HepG2 (cell line): ENCODE results near the gene OSM. TPM values are rescaled to one million over a fixed set of nuclear protein-coding genes. Genes with fewer than 3 reads are reported as not detected.

Experiments used
- ATAC-seq: fragments of 200-7000 bp; cut with Tn5 transposase; 3 replicates; pipeline ENCODE4 v1.9.1; 2020; ENCODE audit warnings: mild to moderate bottlenecking, moderate library complexity
- BruUV-seq: library from RNA; stranded (reverse); fragments of 400-500 nt; replicated peaks from 2 replicates; lab custom pipeline; 2021; lab: Mats Ljungman, UMichigan
- CTCF ChIA-PET: fragments of 300-600 bp; formaldehyde crosslinking; extraction: SDS; loops from one replicate; lab custom pipeline; 2021; ENCODE audit warnings: low total read pairs, inconsistent platforms, low intra/inter-chr PET ratio; lab: Yijun Ruan, JAX
- POLR2A ChIA-PET: fragments of 350-600 bp; sonication (Branson Sonifier 250); formaldehyde crosslinking; loops from one replicate; lab custom pipeline; 2020; ENCODE audit warnings: antibody characterized with exemption, inconsistent platforms; lab: Yijun Ruan, JAX
- DNase-seq: peaks from one replicate; pipeline ENCODE4 v3.0.0-alpha.2; 2015; ENCODE audit warnings: low spot score
- FAIRE-seq: peaks from 3 replicates; lab custom pipeline; 2011; peaks lifted over from hg19 to GRCh38; lab: Jason Lieb, UNC
- H2AFZ ChIP-seq: one replicate; pipeline ENCODE4 v1.6.1; 2011; ENCODE audit warnings: low read length, inconsistent platforms
- H3K27ac ChIP-seq: fragments of 300-600 bp; 3 replicates; pipeline ENCODE4 v1.8.0; 2011; ENCODE audit warnings: mixed run types, mild to moderate bottlenecking, mixed read lengths, low read length, inconsistent platforms; ENCODE audit not compliant: insufficient read depth; ENCODE audit errors: extremely low read length
- H3K27me3 ChIP-seq, 2 experiments: fragments of 200-600 bp in 1 of 2; 2 replicates in 1 of 2; 3 replicates in 1 of 2; pipeline versions ENCODE4 v1.6.0 to v1.8.0; 2011; ENCODE audit warnings: low read length in 2 of 2, mild to moderate bottlenecking in 2 of 2, moderate library complexity in 2 of 2, inconsistent platforms in 1 of 2; ENCODE audit not compliant: insufficient read depth in 2 of 2, control insufficient read depth in 1 of 2
- H3K36me3 ChIP-seq, 2 experiments: fragments of 200-600 bp in 1 of 2; replicated peaks in 1 of 2; 2 replicates in 1 of 2; 3 replicates in 1 of 2; pipeline versions ENCODE4 v1.5.1 to v1.8.0; 2011; ENCODE audit warnings: low read length in 2 of 2, inconsistent platforms in 1 of 2; ENCODE audit not compliant: insufficient read depth in 2 of 2, control insufficient read depth in 1 of 2
- H3K4me1 ChIP-seq: 2 replicates; pipeline ENCODE4 v1.5.1; 2012; ENCODE audit warnings: low read length, inconsistent platforms; ENCODE audit not compliant: insufficient read depth
- H3K4me2 ChIP-seq: 2 replicates; pipeline ENCODE4 v1.6.0; 2011; ENCODE audit warnings: low read depth, low read length, inconsistent platforms
- H3K4me3 ChIP-seq, 3 experiments: fragments of 200-600 bp in 1 of 3; sonication (generic), shearing (Covaris generic) in 1 of 3; replicated peaks in 1 of 3; 2 replicates each; pipeline ENCODE4 v1.5.1; 2011 to 2016; ENCODE audit warnings: low read length in 3 of 3, inconsistent platforms in 2 of 3, low read depth in 2 of 3, mild to moderate bottlenecking in 2 of 3, control low read depth in 1 of 3, mixed read lengths in 1 of 3; ENCODE audit not compliant: insufficient read depth in 1 of 3
- H3K79me2 ChIP-seq: one replicate; pipeline ENCODE4 v1.6.1; 2011; ENCODE audit warnings: low read length, inconsistent platforms; ENCODE audit not compliant: insufficient read depth
- H3K9ac ChIP-seq: 2 replicates; pipeline ENCODE4 v1.6.0; 2011; ENCODE audit warnings: mild to moderate bottlenecking, low read depth, low read length, inconsistent platforms; ENCODE audit not compliant: insufficient read depth
- H3K9me3 ChIP-seq: 2 replicates; pipeline ENCODE4 v1.5.1; 2012; ENCODE audit warnings: mild to moderate bottlenecking, low read length
- H4K20me1 ChIP-seq: 2 replicates; pipeline ENCODE4 v1.6.0; 2011; ENCODE audit warnings: inconsistent platforms, mild to moderate bottlenecking, low read length, moderate library complexity; ENCODE audit not compliant: insufficient read depth
- CEBPZ ChIP-seq: IDR thresholded peaks from 2 replicates; pipeline ENCODE4 v1.6.1; 2012; ENCODE audit warnings: low read length, improper control_type of control experiment
- GATAD1 ChIP-seq: IDR thresholded peaks from 2 replicates; pipeline ENCODE4 v1.6.1; 2016; ENCODE audit warnings: missing genetic modification reagents, missing compliant biosample characterization
- KDM5B ChIP-seq: sonication (generic); formaldehyde crosslinking; IDR thresholded peaks from 2 replicates; pipeline ENCODE4 v1.4.0; 2020; ENCODE audit warnings: missing genetic modification reagents, mild to moderate bottlenecking, borderline replicate concordance
- MYNN ChIP-seq: sonication (generic); formaldehyde crosslinking; IDR thresholded peaks from 2 replicates; pipeline ENCODE4 v1.4.0; 2020; ENCODE audit warnings: mild to moderate bottlenecking, low read depth, missing genetic modification reagents
- REXO4 ChIP-seq: sonication (generic); formaldehyde crosslinking; IDR thresholded peaks from 2 replicates; pipeline ENCODE4 v1.8.0; 2022; ENCODE audit warnings: missing genetic modification reagents, mild to moderate bottlenecking, borderline replicate concordance
- RFX3 ChIP-seq: IDR thresholded peaks from 2 replicates; pipeline ENCODE4 v1.6.1; 2016; ENCODE audit warnings: missing biosample characterization, missing genetic modification reagents
- RNF2 ChIP-seq: fragments of 450-650 bp; conservative IDR thresholded peaks from 2 replicates; pipeline ENCODE4 v1.6.1; 2016; ENCODE audit warnings: low read depth
- TGIF2 ChIP-seq: IDR thresholded peaks from 2 replicates; pipeline ENCODE4 v1.6.1; 2016; ENCODE audit warnings: control low read depth, missing compliant biosample characterization
- ZBTB39 ChIP-seq: sonication (generic); formaldehyde crosslinking; IDR thresholded peaks from 2 replicates; pipeline ENCODE4 v1.5.0; 2020; ENCODE audit warnings: missing genetic modification reagents
- ZFP41 ChIP-seq: sonication (generic); formaldehyde crosslinking; IDR thresholded peaks from 2 replicates; pipeline ENCODE4 v1.4.0; 2020; ENCODE audit warnings: mild to moderate bottlenecking, missing genetic modification reagents, borderline replicate concordance
- ZNF292 ChIP-seq: sonication (generic); formaldehyde crosslinking; IDR thresholded peaks from 2 replicates; pipeline ENCODE4 v1.8.1; 2022; ENCODE audit warnings: mild to moderate bottlenecking, low read depth, missing genetic modification reagents, borderline replicate concordance
- ZNF44 ChIP-seq: sonication (generic); formaldehyde crosslinking; IDR thresholded peaks from 2 replicates; pipeline ENCODE4 v1.5.1; 2020; ENCODE audit warnings: mild to moderate bottlenecking, missing genetic modification reagents
- WGBS: methylation state at CpG from one replicate; pipeline ENCODE4 v1.1.6; 2017; ENCODE audit warnings: low lambda C conversion rate; 5-methylcytosine and 5-hydroxymethylcytosine counted together
- in situ Hi-C: cut with HindIII; loops from 2 replicates; pipeline ENCODE4 v1.10.0; 2017; ENCODE audit warnings: low pct_unique_long_range_greater_than_20kb; ENCODE audit not compliant: extremely low pct_ligation_motif_present
- intact Hi-C: fragments of 100-400 bp; cut with micrococcal nuclease; formaldehyde crosslinking; loops from one replicate; pipeline ENCODE4 v1.10.0; 2022; ENCODE audit not compliant: unreplicated experiment
- polyA plus RNA-seq, 8 experiments: library from polyadenylated mRNA; depleted of rRNA in 3 of 8; stranded (reverse) in 7 of 8; unstranded in 1 of 8; fragments of >200 nt; fragmentation: Illumina TruSeq in 4 of 8; extraction: Trizol in 4 of 8; gene quantifications; 2 replicates each; pipeline versions ENCODE4 v1.2.1 to v1.2.3, GENCODE V29; 2011 to 2016; ENCODE audit warnings: low read depth in 4 of 8, missing spikeins in 1 of 8, mixed read lengths in 1 of 8; ENCODE audit not compliant: insufficient read depth in 1 of 8
- total RNA-seq, 5 experiments: library from RNA; depleted of rRNA; stranded (reverse); fragments of >200 nt; fragmentation: Illumina TruSeq; extraction: Trizol; gene quantifications; 2 replicates each; pipeline ENCODE4 v1.2.3, GENCODE V29; 2016; ENCODE audit warnings: low read depth in 1 of 5
- TF ChIP-seq, protein P1 (sequence below): sonication (generic); formaldehyde crosslinking; IDR thresholded peaks from 2 replicates; pipeline ENCODE4 v1.4.0; 2020; ENCODE audit warnings: mild to moderate bottlenecking, missing genetic modification reagents

OSM gene
- total and polyA plus RNA-seq, 2 of the 13 experiments (the other 11 are each of a cell fraction or from before 2014, with no cell fraction given) = not detected

DNA sequence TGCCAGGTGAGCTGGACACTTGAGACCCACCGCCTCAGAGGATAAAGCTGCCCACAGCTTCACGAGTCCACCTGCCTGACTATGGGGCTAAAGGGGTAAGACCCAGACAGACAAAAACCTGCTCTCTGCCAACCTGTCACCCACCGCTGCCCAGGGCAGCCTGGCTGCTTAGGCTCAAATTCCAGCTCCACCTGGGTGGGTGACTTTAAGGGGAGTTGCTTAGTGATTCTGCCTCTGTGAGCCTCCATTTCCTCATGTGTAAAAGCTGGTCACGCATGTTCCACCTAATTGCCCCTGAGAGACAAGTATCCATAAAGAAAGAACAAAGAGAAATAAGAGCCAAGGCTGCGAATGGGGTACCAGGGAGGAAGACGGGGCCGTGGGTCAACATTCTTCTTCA, 26.4 kb upstream of the OSM start:
- H3K4me3 ChIP-seq = no peak overlapping the region
- CTCF ChIA-PET = no interaction called here
- no peak overlapping the region for H3K4me2 ChIP-seq
- in situ Hi-C loops = no loop called here
- H4K20me1 ChIP-seq = no peaks in the 10 kb centered on the region
- H3K9me3 ChIP-seq = no peaks in the 10 kb centered on the region
- 93% methylated on average over 5 of the region's 7 CpGs for WGBS
- peaks cover 27% of the 10 kb centered on the region for H3K4me1 ChIP-seq
- no peaks in the 10 kb centered on the region for H3K79me2 ChIP-seq
- no peak overlapping the region for H2AFZ ChIP-seq
- no peak overlapping the region for H3K27ac ChIP-seq
- DNase-seq (no peak), ATAC-seq (no peak), FAIRE-seq (no peak)
- no peak overlapping the region for H3K9ac ChIP-seq
- BruUV-seq = no TSS peak
- H3K36me3 ChIP-seq = peaks cover 6 to 12% of the 10 kb centered on the region in 2 experiments; a peak in 2 of 5 replicates
- POLR2A ChIA-PET = no interaction called here
- no peaks in the 10 kb centered on the region; a peak in 1 of 5 replicates for H3K27me3 ChIP-seq
- intact Hi-C loops = no loop called here
- no peak for TF ChIP-seq GATAD1
- TF ChIP-seq KDM5B (CRISPR knock-in tag) = no peak
- no peak for TF ChIP-seq ZFP41
- TF ChIP-seq CEBPZ = no peak
- no peak for TF ChIP-seq ZNF292
- no peak for TF ChIP-seq ZBTB39 (CRISPR knock-in tag)
- TF ChIP-seq RNF2 = no peak
- TF ChIP-seq ZNF44 = no peak
- TF ChIP-seq TGIF2 (CRISPR knock-in tag) = no peak
- TF ChIP-seq, protein P1, sequence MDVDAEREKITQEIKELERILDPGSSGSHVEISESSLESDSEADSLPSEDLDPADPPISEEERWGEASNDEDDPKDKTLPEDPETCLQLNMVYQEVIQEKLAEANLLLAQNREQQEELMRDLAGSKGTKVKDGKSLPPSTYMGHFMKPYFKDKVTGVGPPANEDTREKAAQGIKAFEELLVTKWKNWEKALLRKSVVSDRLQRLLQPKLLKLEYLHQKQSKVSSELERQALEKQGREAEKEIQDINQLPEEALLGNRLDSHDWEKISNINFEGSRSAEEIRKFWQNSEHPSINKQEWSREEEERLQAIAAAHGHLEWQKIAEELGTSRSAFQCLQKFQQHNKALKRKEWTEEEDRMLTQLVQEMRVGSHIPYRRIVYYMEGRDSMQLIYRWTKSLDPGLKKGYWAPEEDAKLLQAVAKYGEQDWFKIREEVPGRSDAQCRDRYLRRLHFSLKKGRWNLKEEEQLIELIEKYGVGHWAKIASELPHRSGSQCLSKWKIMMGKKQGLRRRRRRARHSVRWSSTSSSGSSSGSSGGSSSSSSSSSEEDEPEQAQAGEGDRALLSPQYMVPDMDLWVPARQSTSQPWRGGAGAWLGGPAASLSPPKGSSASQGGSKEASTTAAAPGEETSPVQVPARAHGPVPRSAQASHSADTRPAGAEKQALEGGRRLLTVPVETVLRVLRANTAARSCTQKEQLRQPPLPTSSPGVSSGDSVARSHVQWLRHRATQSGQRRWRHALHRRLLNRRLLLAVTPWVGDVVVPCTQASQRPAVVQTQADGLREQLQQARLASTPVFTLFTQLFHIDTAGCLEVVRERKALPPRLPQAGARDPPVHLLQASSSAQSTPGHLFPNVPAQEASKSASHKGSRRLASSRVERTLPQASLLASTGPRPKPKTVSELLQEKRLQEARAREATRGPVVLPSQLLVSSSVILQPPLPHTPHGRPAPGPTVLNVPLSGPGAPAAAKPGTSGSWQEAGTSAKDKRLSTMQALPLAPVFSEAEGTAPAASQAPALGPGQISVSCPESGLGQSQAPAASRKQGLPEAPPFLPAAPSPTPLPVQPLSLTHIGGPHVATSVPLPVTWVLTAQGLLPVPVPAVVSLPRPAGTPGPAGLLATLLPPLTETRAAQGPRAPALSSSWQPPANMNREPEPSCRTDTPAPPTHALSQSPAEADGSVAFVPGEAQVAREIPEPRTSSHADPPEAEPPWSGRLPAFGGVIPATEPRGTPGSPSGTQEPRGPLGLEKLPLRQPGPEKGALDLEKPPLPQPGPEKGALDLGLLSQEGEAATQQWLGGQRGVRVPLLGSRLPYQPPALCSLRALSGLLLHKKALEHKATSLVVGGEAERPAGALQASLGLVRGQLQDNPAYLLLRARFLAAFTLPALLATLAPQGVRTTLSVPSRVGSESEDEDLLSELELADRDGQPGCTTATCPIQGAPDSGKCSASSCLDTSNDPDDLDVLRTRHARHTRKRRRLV (CRISPR knock-in tag) = no peak
- TF ChIP-seq MYNN (CRISPR knock-in tag) = no peak
- no peak for TF ChIP-seq RFX3 (CRISPR knock-in tag)
- TF ChIP-seq REXO4 (CRISPR knock-in tag) = no peak
